GM12878 (cell line): ENCODE measurements around the gene TIMM22. TPM values are rescaled to one million over a fixed set of nuclear protein-coding genes. Genes with fewer than 3 reads are reported as not detected.

ENCODE experiments used
- ATAC-seq: fragments of 200-7000 bp; cut with Tn5 transposase; 3 replicates; pipeline ENCODE4 v1.9.1; 2020; ENCODE audit warnings: mild to moderate bottlenecking, moderate library complexity
- BruUV-seq: library from RNA; stranded (reverse); fragments of 400-500 nt; replicated peaks from 2 replicates; lab custom pipeline; 2021; lab: Mats Ljungman, UMichigan
- CTCF ChIA-PET: fragments of 300-600 bp; sonication (Branson Sonifier 250); formaldehyde crosslinking; extraction: SDS; loops from one replicate; lab custom pipeline; 2021; ENCODE audit warnings: inconsistent platforms; lab: Yijun Ruan, JAX
- POLR2A ChIA-PET: fragments of 350-600 bp; formaldehyde crosslinking; extraction: SDS; loops from one replicate; lab custom pipeline; 2021; ENCODE audit warnings: inconsistent platforms; lab: Charles Lee
- RAD21 ChIA-PET: fragments of 300-600 bp; sonication (Branson Sonifier 250); formaldehyde crosslinking; loops from one replicate; lab custom pipeline; 2023; ENCODE audit warnings: antibody characterized with exemption; ENCODE audit not compliant: unreplicated experiment; lab: Charles Lee
- SMC1A ChIA-PET: fragments of 300-600 bp; sonication (Branson Sonifier 250); formaldehyde crosslinking; loops from one replicate; lab custom pipeline; 2023; ENCODE audit not compliant: unreplicated experiment, uncharacterized antibody; lab: Charles Lee
- DNase-seq: peaks from one replicate; pipeline ENCODE4 v3.0.0-alpha.2; 2011; ENCODE audit warnings: low read depth, low spot score
- FAIRE-seq: peaks from 3 replicates; lab custom pipeline; 2011; peaks lifted over from hg19 to GRCh38; lab: Jason Lieb, UNC
- H2AFZ ChIP-seq: 2 replicates; pipeline ENCODE4 v1.6.0; 2011; ENCODE audit warnings: low read depth, low read length, control low read depth; ENCODE audit not compliant: control insufficient read depth
- H3K27ac ChIP-seq: 2 replicates; pipeline ENCODE4 v1.5.1; 2011; ENCODE audit warnings: control low read depth; ENCODE audit not compliant: control insufficient read depth, insufficient read depth
- H3K27me3 ChIP-seq, 2 experiments: replicated peaks in 1 of 2; 2 replicates each; pipeline versions ENCODE4 v1.6.0 to v1.6.1; 2011; ENCODE audit warnings: low read length in 1 of 2; ENCODE audit not compliant: control insufficient read depth in 2 of 2, insufficient read depth in 2 of 2
- H3K36me3 ChIP-seq, 2 experiments: 2 replicates each; pipeline ENCODE4 v1.5.1; 2011; ENCODE audit warnings: low read length in 1 of 2; ENCODE audit not compliant: control insufficient read depth in 2 of 2, insufficient read depth in 2 of 2
- H3K4me1 ChIP-seq: 2 replicates; pipeline ENCODE4 v1.6.1; 2011; ENCODE audit warnings: mild to moderate bottlenecking, low read length, moderate library complexity, mixed read lengths; ENCODE audit not compliant: control insufficient read depth, insufficient read depth
- H3K4me2 ChIP-seq: 2 replicates; pipeline ENCODE4 v1.6.0; 2011; ENCODE audit warnings: control low read depth; ENCODE audit not compliant: control insufficient read depth, insufficient read depth
- H3K4me3 ChIP-seq: fragments of 200-600 bp; sonication (generic); 2 replicates; pipeline ENCODE4 v1.5.1; 2016
- H3K79me2 ChIP-seq: 2 replicates; pipeline ENCODE4 v1.6.0; 2011; ENCODE audit warnings: low read length; ENCODE audit not compliant: control insufficient read depth, insufficient read depth
- H3K9ac ChIP-seq: 2 replicates; pipeline ENCODE4 v1.8.0; 2011; ENCODE audit warnings: low read length, control low read depth, mixed read lengths; ENCODE audit not compliant: control insufficient read depth, insufficient read depth
- H3K9me3 ChIP-seq: replicated peaks from 3 replicates; pipeline ENCODE4 v1.5.1; 2011; ENCODE audit warnings: mild to moderate bottlenecking, low read length; ENCODE audit not compliant: control insufficient read depth, insufficient read depth
- H4K20me1 ChIP-seq: 2 replicates; pipeline ENCODE4 v1.6.0; 2011; ENCODE audit not compliant: control insufficient read depth, insufficient read depth
- TBL1XR1 ChIP-seq: IDR thresholded peaks from 2 replicates; pipeline ENCODE4 v1.6.1; 2012; ENCODE audit warnings: low read depth, low read length, improper control_type of control experiment
- TCF7 ChIP-seq: IDR thresholded peaks from 2 replicates; pipeline ENCODE4 v1.6.1; 2014; ENCODE audit warnings: antibody characterized with exemption, borderline replicate concordance
- WGBS: methylation state at CpG from one replicate; pipeline ENCODE4 v1.1.6; 2016; ENCODE audit warnings: low lambda C conversion rate; ENCODE audit not compliant: insufficient replicate concordance, insufficient coverage; ENCODE audit errors: missing lambda C conversion rate; 5-methylcytosine and 5-hydroxymethylcytosine counted together
- in situ Hi-C: fragments of 300-500 bp; cut with MboI; formaldehyde crosslinking; loops from 9 replicates; pipeline ENCODE4 v1.14.3; 2018; ENCODE audit warnings: mixed read lengths
- intact Hi-C: fragments of 100-400 bp; cut with micrococcal nuclease; formaldehyde crosslinking; loops from one replicate; pipeline ENCODE4 v1.14.2; 2022; ENCODE audit not compliant: unreplicated experiment
- polyA plus RNA-seq, 11 experiments: library from polyadenylated mRNA; depleted of rRNA in 4 of 11; unstranded in 6 of 11; stranded (reverse) in 5 of 11; fragments of >200 nt; fragmentation: Nextera tagmentation in 4 of 11; fragmentation: Illumina TruSeq in 1 of 11; extraction: Ambion mirVana in 4 of 11; extraction: Trizol in 1 of 11; gene quantifications; 1 replicate in 1 of 11; 2 replicates in 10 of 11; pipeline versions ENCODE4 v1.2.1 to v1.2.3, GENCODE V29; 2011 to 2016; ENCODE audit warnings: inconsistent platforms in 2 of 11, missing spikeins in 2 of 11, low read depth in 1 of 11
- total RNA-seq, 4 experiments: library from RNA; depleted of rRNA in 3 of 4; stranded (reverse); fragments of >200 nt in 3 of 4; fragmentation: Illumina TruSeq in 1 of 4; extraction: Trizol in 1 of 4; gene quantifications; 2 replicates each; pipeline versions ENCODE4 v1.2.1 to v1.2.3, GENCODE V29; 2013 to 2021
- TF ChIP-seq, protein P1 (sequence below): fragments of 450-650 bp; IDR thresholded peaks from 2 replicates; pipeline ENCODE4 v1.6.1; 2018; ENCODE audit warnings: borderline replicate concordance, mild to moderate bottlenecking; ENCODE audit not compliant: partially characterized antibody

Gene TIMM22
- total and polyA plus RNA-seq, 10 of the 15 experiments (the other 5 are each of a cell fraction or from before 2014, with no cell fraction given) = 4.4 to 25.0 (median 10.6) TPM

DNA sequence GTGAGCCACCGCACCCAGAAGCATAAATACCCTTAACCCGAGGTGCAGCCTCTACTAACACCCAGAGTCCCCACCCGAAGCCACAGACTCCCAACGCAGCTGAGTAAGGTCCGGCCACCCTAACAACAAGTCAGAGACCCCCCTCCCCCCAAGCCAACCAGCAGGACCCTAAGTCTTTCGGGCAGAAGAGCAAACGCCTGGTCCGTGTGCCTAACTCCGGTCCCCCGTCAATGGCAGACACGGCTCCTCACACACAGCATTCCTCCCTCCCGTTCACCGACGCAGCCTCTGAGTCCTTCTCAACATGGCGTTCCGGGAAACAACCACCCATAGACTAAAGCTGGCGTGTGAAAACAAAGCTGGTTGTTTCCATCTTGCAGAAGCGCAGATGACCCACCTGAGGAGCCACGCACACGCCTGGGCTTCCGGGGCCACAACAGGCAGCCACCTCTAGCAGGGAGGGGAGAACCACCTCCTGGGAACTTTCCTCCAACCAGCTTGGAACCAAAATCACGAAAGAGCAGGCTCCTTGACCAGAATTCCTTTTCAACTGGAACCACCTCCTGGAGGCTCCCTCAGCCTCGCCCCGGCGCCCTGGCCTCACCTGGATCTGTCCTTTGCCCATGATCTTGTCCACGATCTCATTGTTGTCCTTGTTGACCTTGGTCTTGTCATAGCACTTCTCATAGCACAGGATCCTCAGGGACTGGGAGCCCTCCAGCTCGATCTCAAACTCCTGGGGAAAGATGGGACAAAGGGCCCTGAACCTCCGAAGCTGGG is 52.7 kb downstream of the TIMM22 start:
- ATAC-seq (no peak), FAIRE-seq (no peak), DNase-seq (no peak)
- TF ChIP-seq, protein P1, sequence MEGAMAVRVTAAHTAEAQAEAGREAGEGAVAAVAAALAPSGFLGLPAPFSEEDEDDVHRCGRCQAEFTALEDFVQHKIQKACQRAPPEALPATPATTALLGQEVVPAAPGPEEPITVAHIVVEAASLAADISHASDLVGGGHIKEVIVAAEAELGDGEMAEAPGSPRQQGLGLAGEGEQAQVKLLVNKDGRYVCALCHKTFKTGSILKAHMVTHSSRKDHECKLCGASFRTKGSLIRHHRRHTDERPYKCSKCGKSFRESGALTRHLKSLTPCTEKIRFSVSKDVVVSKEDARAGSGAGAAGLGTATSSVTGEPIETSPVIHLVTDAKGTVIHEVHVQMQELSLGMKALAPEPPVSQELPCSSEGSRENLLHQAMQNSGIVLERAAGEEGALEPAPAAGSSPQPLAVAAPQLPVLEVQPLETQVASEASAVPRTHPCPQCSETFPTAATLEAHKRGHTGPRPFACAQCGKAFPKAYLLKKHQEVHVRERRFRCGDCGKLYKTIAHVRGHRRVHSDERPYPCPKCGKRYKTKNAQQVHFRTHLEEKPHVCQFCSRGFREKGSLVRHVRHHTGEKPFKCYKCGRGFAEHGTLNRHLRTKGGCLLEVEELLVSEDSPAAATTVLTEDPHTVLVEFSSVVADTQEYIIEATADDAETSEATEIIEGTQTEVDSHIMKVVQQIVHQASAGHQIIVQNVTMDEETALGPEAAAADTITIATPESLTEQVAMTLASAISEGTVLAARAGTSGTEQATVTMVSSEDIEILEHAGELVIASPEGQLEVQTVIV = no peak
- no peak for TF ChIP-seq TBL1XR1
- TF ChIP-seq TCF7 = no peak
- Histone ChIP-seq H3K36me3 (peaks cover 5 to 6% of the 10 kb centered on the region in 2 experiments; a peak in 3 of 4 replicates), H2AFZ (no peak overlapping the region), H4K20me1 (no peaks in the 10 kb centered on the region; the same call in 1 of the 2 replicates), H3K79me2 (no peaks in the 10 kb centered on the region), H3K4me3 (no peak overlapping the region), H3K9me3 (no peaks in the 10 kb centered on the region), H3K4me1 (no peaks in the 10 kb centered on the region), H3K27ac (no peak overlapping the region), H3K9ac (no peak overlapping the region), H3K27me3 (no peaks in the 10 kb centered on the region), H3K4me2 (no peak overlapping the region)
- in situ Hi-C loops = no loop called here
- no TSS peak for BruUV-seq
- CTCF ChIA-PET = interaction anchor here (1.3 kb wide), 1 partner anchor 10 kb away, joined by 4 read pairs; no protein-coding TSS in a partner anchor
- WGBS = 88% methylated on average over 28 of the region's 28 CpGs
- intact Hi-C loops = no loop called here
- SMC1A ChIA-PET = no interaction called here
- RAD21 ChIA-PET = no interaction called here
- POLR2A ChIA-PET = no interaction called here
